Hepatocyte (in vitro differentiated cells): ENCODE results near the gene IRF2. TPM values are rescaled to one million over a fixed set of nuclear protein-coding genes. Genes with fewer than 3 reads are reported as not detected.

Experiments used
- DNase-seq: peaks from one replicate; pipeline ENCODE4 v3.0.0-alpha.2; 2016; ENCODE audit warnings: low spot score
- H2AFZ ChIP-seq: fragments of 200-600 bp; sonication (generic); 2 replicates; pipeline ENCODE4 v1.6.0; 2016; ENCODE audit warnings: antibody characterized with exemption, mild to moderate bottlenecking
- H3K27ac ChIP-seq: fragments of 200-600 bp; sonication (generic); 2 replicates; pipeline ENCODE4 v1.5.1; 2016; ENCODE audit warnings: mild to moderate bottlenecking
- H3K27me3 ChIP-seq: fragments of 200-600 bp; sonication (generic); 2 replicates; pipeline ENCODE4 v1.6.1; 2016
- H3K36me3 ChIP-seq: fragments of 200-600 bp; sonication (generic); replicated peaks from 2 replicates; pipeline ENCODE4 v1.5.1; 2016; ENCODE audit warnings: low read depth; ENCODE audit not compliant: insufficient read depth
- H3K4me1 ChIP-seq: fragments of 200-600 bp; sonication (generic); 2 replicates; pipeline ENCODE4 v1.5.1; 2016; ENCODE audit warnings: mild to moderate bottlenecking, moderate library complexity; ENCODE audit not compliant: insufficient read depth
- H3K4me2 ChIP-seq: fragments of 200-600 bp; sonication (generic); 2 replicates; pipeline ENCODE4 v1.6.0; 2016
- H3K4me3 ChIP-seq: fragments of 200-600 bp; sonication (generic); 2 replicates; pipeline ENCODE4 v1.5.1; 2016; ENCODE audit warnings: mild to moderate bottlenecking
- H3K79me2 ChIP-seq: fragments of 200-600 bp; sonication (generic); 2 replicates; pipeline ENCODE4 v1.6.0; 2017; ENCODE audit warnings: mild to moderate bottlenecking
- H3K9me2 ChIP-seq: fragments of 200-600 bp; sonication (generic); replicated peaks from 2 replicates; pipeline ENCODE4 v1.6.0; 2017; ENCODE audit warnings: mild to moderate bottlenecking; ENCODE audit not compliant: insufficient read depth
- H3K9me3 ChIP-seq: fragments of 200-600 bp; sonication (generic); 2 replicates; pipeline ENCODE4 v1.5.1; 2016; ENCODE audit warnings: low read depth, mild to moderate bottlenecking
- H4K20me1 ChIP-seq: fragments of 200-600 bp; sonication (generic); 2 replicates; pipeline ENCODE4 v1.6.0; 2016; ENCODE audit warnings: mild to moderate bottlenecking; ENCODE audit not compliant: insufficient read depth, poor library complexity, severe bottlenecking
- CTCF ChIP-seq: fragments of 200-600 bp; sonication (generic); IDR thresholded peaks from 2 replicates; pipeline ENCODE4 v1.5.1; 2016; ENCODE audit warnings: antibody characterized with exemption, mild to moderate bottlenecking; ENCODE audit not compliant: poor library complexity
- EZH2 ChIP-seq: fragments of 200-600 bp; sonication (generic); IDR thresholded peaks from 2 replicates; pipeline ENCODE4 v1.6.1; 2016; ENCODE audit warnings: antibody characterized with exemption, mild to moderate bottlenecking, borderline replicate concordance
- EZH2phosphoT487 ChIP-seq: fragments of 200-600 bp; sonication (generic); IDR thresholded peaks from one replicate; pipeline ENCODE4 v1.6.1; 2018; ENCODE audit warnings: antibody characterized with exemption, mild to moderate bottlenecking, low read depth, moderate library complexity; ENCODE audit not compliant: unreplicated experiment, severe bottlenecking
- WGBS: methylation state at CpG from one replicate; pipeline ENCODE4 v1.1.6; 2016; ENCODE audit warnings: low lambda C conversion rate; ENCODE audit errors: missing lambda C conversion rate; 5-methylcytosine and 5-hydroxymethylcytosine counted together
- polyA plus RNA-seq: library from polyadenylated mRNA; unstranded; fragments of >200 nt; fragmentation: Nextera tagmentation; extraction: Ambion mirVana; gene quantifications from 2 replicates; pipeline ENCODE4 v1.2.1, GENCODE V29; 2016
- total RNA-seq: library from RNA; depleted of rRNA; stranded (reverse); fragments of >200 nt; gene quantifications from 2 replicates; pipeline ENCODE4 v1.2.3, GENCODE V29; 2014

IRF2 gene
- total and polyA plus RNA-seq, 2 experiments from 2014 or later, result 17.7 to 41.1 TPM

- H3K4me1 ChIP-seq, result peaks cover 17% of the 10 kb centered on the region
Measured at GRCh38 chr4:184477201-184477999, 3.0 kb upstream of the IRF2 start.

DNA sequence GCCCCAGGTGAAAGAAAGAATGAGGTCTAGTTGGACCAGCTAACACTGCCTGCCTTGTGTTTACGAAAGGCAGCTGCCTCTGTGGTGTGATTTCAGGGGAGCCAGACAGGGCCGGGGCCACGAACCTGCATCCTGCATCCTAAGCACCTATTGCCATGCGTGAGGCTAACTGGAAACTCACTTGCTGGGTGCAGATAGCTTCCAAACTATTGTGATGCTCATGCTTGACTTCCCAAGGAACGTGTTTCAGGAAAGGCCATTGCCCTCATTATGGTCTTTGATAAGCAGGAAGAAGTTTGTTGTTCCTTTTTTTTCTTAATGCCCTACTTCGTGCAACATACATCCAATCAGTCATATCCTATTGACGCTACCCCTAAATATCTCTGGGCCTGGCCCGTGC is 2.3 kb upstream of the IRF2 start:
- H3K9me3 ChIP-seq, result no peaks in the 10 kb centered on the region
- peaks cover 38% of the 10 kb centered on the region for H3K79me2 ChIP-seq
- H3K27me3 ChIP-seq, result no peaks in the 10 kb centered on the region
- no peak overlapping the region for H3K27ac ChIP-seq
- peaks cover 25% of the 10 kb centered on the region for H3K4me1 ChIP-seq
- no peak for DNase-seq
- H3K36me3 ChIP-seq, result no peaks in the 10 kb centered on the region
- TF ChIP-seq CTCF, result no peak
- TF ChIP-seq EZH2, result no peak
- TF ChIP-seq EZH2phosphoT487, result no peak
- no peak overlapping the region for H2AFZ ChIP-seq
- peak overlapping the region; percentile 77 for H3K4me2 ChIP-seq
- no peaks in the 10 kb centered on the region for H4K20me1 ChIP-seq
- no peak overlapping the region for H3K4me3 ChIP-seq
- 94% methylated on average over 8 of the region's 8 CpGs for WGBS
- H3K9me2 ChIP-seq, result no peaks in the 10 kb centered on the region

More at GRCh38 chr4:184477201-184477999, 3.0 kb upstream of the IRF2 start:
- WGBS, result 60% methylated on average over 9 of the region's 9 CpGs
- Histone ChIP-seq H3K9me2 (no peaks in the 10 kb centered on the region), H3K79me2 (peaks cover 31% of the 10 kb centered on the region), H3K9me3 (no peaks in the 10 kb centered on the region), H3K4me3 (no peak overlapping the region), H3K36me3 (no peaks in the 10 kb centered on the region), H3K27me3 (no peaks in the 10 kb centered on the region), H3K4me2 (peak overlapping the region; percentile 34), H4K20me1 (no peaks in the 10 kb centered on the region), H3K27ac (no peak overlapping the region), H2AFZ (no peak overlapping the region)
- TF ChIP-seq CTCF (no peak), EZH2 (no peak), EZH2phosphoT487 (no peak)
- peak; percentile 25 for DNase-seq

- TF ChIP-seq EZH2phosphoT487 (no peak), EZH2 (no peak), CTCF (no peak)
- H3K9me2 ChIP-seq, result no peaks in the 10 kb centered on the region
- H3K36me3 ChIP-seq, result no peaks in the 10 kb centered on the region
- H4K20me1 ChIP-seq, result peaks cover 5% of the 10 kb centered on the region
- peaks cover 50% of the 10 kb centered on the region for H3K79me2 ChIP-seq
- H2AFZ ChIP-seq, result peak overlapping the region; percentile 40
- H3K9me3 ChIP-seq, result no peaks in the 10 kb centered on the region
- WGBS, result 62% methylated on average over 6 of the region's 6 CpGs
- peak overlapping the region; percentile 77 for H3K4me2 ChIP-seq
- peak overlapping the region; percentile 53 for H3K4me3 ChIP-seq
- peaks cover 36% of the 10 kb centered on the region for H3K4me1 ChIP-seq
- DNase-seq, result no peak
- H3K27me3 ChIP-seq, result no peaks in the 10 kb centered on the region
- H3K27ac ChIP-seq, result peak overlapping the region; percentile 95
Measured at GRCh38 chr4:184475498-184475897, 1.1 kb upstream of the IRF2 start.
